HG03066 (cell line): Measurements from ENCODE around the gene TSPOAP1.
A peak's percentile ranks its signal among the peaks of the same experiment; 100 is the strongest.
"Not testable (repeated sequence)": the region's sequence is repeated elsewhere in the genome, so short reads cannot be mapped to it uniquely, and the experiment has no call there.

Source experiments
- ATAC-seq: cut with Tn5 transposase; IDR thresholded peaks from one replicate; pipeline ENCODE4 v1.9.1; 2021; ENCODE audit warnings: low read depth; ENCODE audit not compliant: unreplicated experiment

Gene TSPOAP1

GRCh38 chr17:58341861-58342475 is 13.4 kb upstream of the TSPOAP1 start:
- no peak for ATAC-seq

- ATAC-seq, result not testable (repeated sequence)
These were observed 12.7 kb upstream of the TSPOAP1 start for GRCh38 chr17:58341136-58341860.

- ATAC-seq, result no peak
These were observed 11.8 kb upstream of the TSPOAP1 start for GRCh38 chr17:58340405-58340876.

- no peak for ATAC-seq
These were observed 11.3 kb upstream of the TSPOAP1 start for GRCh38 chr17:58339755-58340404.

GRCh38 chr17:58338841-58339754 is 10.5 kb upstream of the TSPOAP1 start:
- ATAC-seq, result peak; percentile 23

- no peak for ATAC-seq
These were observed 9.9 kb upstream of the TSPOAP1 start for GRCh38 chr17:58338454-58338840.

- ATAC-seq, result peak; percentile 53
These were observed 9.2 kb upstream of the TSPOAP1 start for GRCh38 chr17:58337600-58338453.

GRCh38 chr17:58337210-58337599 is 8.6 kb upstream of the TSPOAP1 start:
- no peak for ATAC-seq

GRCh38 chr17:58336456-58337209 is 8.0 kb upstream of the TSPOAP1 start:
- ATAC-seq, result no peak

- ATAC-seq, result peak; percentile 16
These were observed 7.3 kb upstream of the TSPOAP1 start for GRCh38 chr17:58335779-58336455.

- no peak for ATAC-seq
These were observed 6.6 kb upstream of the TSPOAP1 start for GRCh38 chr17:58335061-58335731.

- no peak for ATAC-seq
These were observed 6.1 kb upstream of the TSPOAP1 start for GRCh38 chr17:58334661-58335060.

- no peak for ATAC-seq
These were observed 5.7 kb upstream of the TSPOAP1 start for GRCh38 chr17:58334256-58334655.

GRCh38 chr17:58333736-58334207 is 5.2 kb upstream of the TSPOAP1 start:
- ATAC-seq, result no peak

GRCh38 chr17:58332778-58333735 is 4.5 kb upstream of the TSPOAP1 start:
- no peak for ATAC-seq
